NOMO-1 treated with dmso at 0.1 percent for 144 hours (cell line): Measurements from ENCODE around the gene G6PC2.

Source experiments
- DNase-seq: peaks from one replicate; lab custom pipeline; 2025; ENCODE audit not compliant: unreplicated experiment; lab: John Stamatoyannopoulos, UW

Gene G6PC2

DNA sequence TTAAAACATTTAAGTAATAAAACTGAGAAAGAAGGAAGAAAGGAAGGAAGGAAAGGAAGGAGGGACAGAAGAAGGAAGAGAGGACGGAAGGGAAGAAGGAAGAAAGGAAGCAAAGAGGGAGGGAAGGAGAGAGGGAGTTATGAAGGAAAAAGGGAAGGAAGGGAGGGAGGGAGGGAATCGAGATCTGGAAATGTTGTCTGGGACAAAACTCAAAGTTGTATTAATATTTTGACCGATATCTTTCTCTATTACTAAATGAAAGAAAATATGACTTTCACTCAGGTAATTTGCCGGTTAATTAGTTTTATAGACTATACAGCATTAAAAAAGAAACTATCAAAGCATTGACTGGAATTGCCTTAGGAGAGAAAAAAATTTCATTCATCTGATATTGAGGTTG, 44.4 kb downstream of the G6PC2 start:
- no peak for DNase-seq

GRCh38 chr2:168948621-168949212, 47.6 kb downstream of the G6PC2 start:
- DNase-seq, result no peak

- no peak for DNase-seq
Measured at GRCh38 chr2:168949324-168949723, 48.2 kb downstream of the G6PC2 start.

DNA sequence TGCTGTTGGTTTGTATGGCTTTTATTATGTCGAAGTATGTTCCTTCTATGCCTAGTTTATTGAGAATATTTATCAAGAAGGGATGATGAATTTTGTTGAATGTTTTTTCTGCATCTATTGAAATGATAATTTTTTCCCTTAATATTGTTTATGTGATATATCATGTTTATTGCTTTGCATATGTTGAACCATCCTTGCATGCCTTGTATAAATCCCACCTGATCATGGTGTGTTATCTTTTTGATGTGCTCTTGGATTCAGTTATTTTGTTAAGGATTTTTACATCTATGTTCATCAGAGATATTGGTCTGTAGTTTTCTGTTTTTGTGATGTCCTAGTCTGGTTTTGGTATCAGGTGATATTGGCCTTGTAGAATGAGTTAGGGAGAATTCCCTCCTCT, 50.8 kb downstream of the G6PC2 start:
- DNase-seq, result no peak

DNA sequence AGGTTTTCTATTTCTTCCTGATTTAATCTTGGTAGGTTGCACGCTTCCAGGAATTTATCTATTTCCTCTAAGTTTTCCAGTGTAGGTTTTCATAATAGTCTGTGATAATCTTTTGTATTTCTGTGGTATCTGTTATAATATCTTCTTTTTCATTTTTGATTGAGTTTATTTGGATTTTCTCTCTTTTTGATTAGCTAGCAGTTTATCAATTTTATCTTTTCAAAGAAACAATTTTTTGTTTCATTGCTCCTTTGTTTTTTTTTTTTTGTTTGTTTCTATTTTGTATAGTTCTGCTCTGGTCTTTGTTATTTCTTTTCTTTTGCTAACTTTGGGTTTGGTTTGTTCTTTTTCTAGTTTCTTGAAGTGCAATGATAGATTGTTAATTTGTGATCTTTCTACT, 51.3 kb downstream of the G6PC2 start:
- DNase-seq, result no peak

DNA sequence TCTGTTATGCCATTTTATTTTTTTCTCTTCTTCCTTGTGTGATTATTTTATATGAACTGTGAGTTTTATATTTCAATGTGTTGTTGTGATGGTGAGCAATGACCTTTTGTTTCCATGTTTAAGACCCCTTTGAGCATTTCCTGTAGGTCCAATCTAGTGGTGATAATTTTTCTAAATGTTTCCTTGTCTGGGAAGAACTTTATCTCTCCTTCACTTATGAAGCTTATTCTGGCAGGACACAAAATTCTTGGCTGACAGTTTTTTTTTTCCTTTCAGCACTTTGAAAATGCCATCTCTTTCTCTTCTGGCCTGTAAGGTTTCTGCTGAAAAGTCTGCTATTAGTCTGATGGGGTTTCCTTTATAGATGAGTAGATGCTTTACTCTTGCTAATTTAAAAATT, 53.2 kb downstream of the G6PC2 start:
- no peak for DNase-seq

DNA sequence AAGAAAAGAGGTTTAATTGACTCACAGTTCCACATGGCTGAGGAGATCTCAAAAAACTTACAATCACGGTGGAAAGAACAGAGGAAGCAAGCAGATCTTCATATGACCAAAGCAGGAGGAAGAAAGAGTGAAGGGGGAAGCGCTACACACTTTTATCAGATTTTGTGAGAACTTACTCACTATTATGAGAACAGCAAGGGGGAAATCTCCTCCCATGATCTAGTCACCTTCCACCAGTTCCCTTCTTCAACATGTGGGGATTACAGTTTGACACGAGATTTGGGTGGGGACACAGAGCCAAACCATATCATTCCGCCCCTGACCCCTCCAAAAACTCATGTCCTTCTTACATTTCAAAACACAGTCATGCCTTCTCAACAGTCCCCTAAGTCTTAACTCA, 54.2 kb downstream of the G6PC2 start:
- DNase-seq, result no peak

DNA sequence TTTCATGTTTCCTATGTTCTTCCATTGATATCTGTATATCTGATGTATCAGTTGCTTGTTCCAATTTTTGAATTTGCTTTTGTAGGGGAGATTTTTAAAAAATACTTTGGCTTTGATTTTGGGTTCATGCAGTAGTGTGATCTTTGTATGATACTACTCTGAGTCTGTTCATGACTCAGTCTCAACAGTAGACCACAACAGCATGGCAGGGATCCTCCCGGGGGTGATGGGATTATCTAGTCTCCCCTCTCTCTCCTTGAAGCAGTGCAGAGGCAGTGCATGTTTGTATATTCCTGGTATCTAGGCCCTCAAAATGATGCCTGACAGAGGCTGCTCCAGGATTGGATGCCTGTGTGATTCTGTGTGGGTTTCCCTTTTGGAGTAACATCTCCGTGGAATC, 55.3 kb downstream of the G6PC2 start:
- DNase-seq, result no peak
